GM18526 (cell line): ENCODE measurements around the gene BNIPL.

ENCODE experiments used
- POLR2A ChIP-seq: IDR thresholded peaks from 3 replicates; pipeline ENCODE4 v1.6.1; 2011; ENCODE audit not compliant: insufficient read length; ENCODE audit errors: extremely low read depth

Gene BNIPL

DNA sequence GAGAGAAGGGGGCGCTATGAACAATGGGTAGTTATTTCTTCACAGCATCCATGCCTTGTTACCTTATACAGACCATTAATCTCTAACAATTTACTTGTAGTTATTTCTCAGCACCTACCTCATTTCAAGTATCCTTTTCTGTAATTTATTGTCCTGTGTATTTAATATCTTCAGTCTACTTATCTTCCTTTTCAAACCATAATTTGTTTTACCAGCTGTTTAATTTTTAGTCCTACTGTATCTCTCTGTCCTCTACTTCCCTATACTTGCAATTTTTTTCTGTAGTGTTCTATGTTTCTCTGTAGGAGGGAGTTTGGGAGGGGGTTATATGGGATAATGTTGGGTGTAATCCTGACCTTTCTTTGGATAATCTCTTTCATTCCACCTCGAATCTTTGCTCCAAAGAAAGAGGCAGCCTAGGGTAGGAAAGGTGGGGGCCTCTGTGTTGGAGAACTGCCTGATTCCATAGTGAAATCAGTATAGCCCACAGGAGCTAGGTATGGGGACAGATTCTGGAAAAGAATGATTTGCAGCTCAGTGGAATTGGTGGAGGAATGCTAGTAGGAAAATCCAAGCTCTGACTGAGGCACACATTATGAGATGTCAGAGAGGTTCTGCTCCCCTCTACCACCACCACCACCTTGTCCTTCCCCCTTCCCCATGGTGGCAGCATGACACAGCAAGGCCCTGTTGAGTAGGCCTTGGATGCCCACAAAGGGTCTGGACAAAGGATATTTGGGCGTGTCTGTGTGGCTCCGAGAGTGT, 24.5 kb downstream of the BNIPL start:
- TF ChIP-seq POLR2A, result no peak

DNA sequence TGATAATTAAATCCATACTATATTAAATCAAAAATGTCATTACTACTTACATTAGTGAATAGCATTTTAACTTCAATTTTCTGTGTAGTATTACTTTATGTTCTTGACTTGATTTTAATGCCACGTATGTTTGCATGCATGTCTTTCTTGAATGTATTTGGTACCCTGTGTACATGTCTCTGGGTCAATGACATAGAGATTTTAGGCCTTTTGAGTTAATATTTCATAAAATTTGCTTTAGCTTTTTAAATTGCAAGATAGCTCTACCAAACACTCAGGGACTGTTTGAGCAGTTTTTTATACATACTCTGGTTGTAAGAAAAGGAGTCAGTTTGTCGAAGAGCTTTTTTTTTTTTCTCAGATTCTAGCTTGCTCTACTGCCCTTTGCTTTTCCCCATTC, 25.3 kb downstream of the BNIPL start:
- no peak for TF ChIP-seq POLR2A

DNA sequence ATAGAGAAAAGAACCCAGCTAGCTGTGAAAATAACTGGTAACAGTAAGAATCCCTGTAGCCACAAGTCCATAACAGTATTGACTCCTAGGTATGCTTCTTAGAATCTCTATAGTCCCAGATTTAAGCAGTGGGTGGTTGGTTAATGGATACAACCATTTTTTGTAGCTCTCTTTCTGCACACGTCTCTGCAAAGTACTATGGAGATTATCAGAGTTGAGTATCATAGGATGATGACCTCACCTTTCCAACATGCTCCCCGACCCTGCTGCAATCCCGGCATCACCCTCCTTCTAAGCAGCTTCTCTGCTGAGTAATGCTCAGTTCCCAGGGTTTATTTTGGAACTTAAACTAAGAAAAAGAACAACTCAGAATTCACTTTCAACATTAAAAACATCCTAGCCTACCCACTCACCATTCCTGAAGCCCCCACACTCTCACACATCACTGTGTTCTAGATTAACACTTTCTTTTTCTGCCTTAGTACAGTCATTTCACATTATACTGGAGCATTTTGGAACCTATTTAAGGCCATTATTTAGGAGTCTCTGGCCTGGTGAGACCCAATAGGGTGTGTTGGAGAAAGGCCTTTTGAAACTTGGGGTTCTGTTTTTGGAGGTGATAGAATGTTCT, 26.5 kb downstream of the BNIPL start:
- TF ChIP-seq POLR2A, result no peak

DNA sequence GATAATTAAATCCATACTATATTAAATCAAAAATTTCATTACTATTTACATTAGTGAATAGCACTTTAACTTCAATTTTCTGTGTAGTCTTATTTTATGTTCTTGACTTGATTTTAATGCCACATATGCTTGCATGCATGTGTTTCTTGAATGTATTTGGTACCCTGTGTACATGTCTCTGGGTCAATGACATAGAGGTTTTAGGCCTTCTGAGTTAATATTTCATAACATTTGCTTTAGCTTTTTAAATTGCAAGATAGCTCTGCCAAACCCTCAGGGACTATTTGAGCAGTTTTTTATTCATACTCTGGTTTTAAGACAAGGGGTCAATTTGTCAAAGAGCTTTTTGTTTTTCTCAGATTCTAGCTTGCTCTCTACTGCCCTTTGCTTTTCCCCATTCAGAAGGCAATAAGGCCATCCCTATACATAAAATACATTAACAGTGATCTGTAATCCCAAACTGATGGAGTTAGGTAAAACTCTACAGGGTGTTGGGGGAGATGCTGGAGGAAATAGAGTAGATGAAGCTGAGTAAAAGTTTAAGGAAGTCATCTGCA, 28.8 kb downstream of the BNIPL start:
- no peak for TF ChIP-seq POLR2A

DNA sequence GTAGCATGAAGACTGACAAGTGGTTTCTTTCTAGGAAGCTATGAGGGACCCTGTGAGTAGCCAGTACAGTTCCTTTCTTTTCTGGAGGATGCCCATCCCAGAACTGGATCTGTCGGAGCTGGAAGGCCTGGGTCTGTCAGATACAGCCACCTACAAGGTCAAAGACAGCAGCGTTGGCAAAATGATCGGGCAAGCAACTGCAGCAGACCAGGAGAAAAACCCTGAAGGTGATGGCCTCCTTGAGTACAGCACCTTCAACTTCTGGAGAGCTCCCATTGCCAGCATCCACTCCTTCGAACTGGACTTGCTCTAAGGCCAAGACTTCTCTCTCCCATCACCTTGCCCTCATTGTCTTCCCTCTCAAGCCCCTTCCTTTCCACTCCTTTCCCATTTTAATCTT, 30.8 kb downstream of the BNIPL start:
- TF ChIP-seq POLR2A, result no peak

DNA sequence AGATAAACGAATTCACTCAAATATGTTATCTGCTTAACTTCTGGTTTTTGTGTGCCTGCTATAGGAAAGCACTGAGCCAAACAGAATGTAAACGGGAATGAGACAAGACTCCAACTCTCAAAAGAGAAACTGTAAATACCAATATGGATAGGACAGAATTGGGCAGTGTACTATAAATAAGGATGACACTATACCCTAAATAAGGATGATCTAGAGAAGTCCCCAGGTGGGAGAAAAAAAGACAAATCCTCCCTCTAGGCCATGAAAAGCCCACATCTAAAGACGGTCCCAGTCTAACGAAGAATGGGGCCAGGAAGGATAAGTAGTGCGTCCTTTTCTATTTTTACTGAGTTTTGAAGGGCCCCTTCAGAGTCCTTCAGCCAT, 32.7 kb downstream of the BNIPL start:
- TF ChIP-seq POLR2A, result no peak

DNA sequence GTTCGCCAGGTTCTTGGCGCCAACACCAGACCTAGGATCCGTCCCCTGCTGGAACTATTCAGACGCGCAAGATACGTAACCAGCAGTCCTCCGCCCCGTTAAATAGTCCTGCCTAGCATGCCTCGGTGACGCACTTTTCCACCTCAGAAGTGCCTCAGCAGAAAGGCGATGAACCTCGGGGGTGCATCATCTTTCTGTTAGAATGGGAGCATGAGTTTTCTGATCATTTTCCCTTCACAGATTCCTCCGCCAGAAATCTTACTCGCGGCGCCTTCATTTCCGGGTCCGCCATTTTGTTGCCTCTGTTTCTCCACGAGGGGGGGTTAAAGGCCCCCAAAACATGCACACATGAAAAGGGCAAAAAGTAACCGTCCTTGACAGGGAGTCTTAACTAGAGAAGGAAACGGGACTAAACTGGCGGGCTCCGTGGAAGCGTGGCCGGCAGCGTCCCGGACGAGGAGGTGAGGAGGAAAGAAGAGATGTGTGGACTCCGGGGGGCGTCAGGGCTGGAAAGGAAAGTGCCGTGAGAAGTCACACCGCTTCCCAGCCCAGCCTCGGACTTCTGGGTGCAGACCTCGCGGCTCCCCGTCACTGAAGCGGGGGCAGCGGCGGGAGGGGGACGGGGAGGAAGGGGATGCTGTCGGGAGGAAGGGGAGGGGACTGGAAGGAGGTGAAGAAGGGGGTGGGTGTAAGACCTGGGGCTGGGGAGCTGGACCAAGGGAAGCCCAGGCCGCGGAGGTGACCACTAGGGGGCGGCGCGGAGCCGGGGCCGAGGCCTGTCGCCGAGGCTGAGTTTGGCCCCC, 34.3 kb downstream of the BNIPL start, which contains the start of gene GABPB2:
Gene GABPB2, plus strand, starts transcription at position 288 of the 803 bp plus-strand sequence. CDS start 17,429 bp downstream, outside the sequence.
- TF ChIP-seq POLR2A, result peak; percentile 84

DNA sequence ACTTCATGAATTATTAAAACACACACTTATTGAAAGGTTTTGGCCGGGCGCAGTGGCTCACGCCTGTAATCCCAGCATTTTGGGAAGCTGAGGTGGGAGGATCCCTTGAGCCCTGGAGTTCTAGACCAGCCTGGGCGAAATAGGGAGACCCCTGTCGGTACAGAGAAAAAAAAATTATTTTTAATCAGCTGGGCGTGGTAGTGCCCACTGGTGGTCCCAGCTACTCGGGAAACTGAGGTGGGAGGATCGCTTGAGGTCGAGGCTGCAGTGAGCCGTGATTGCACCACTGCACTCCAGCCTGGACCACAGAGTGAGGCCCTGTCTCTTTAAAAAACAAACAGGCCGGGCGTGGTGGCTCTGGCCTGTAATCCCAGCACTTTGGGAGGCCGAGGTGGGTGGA, 35.8 kb downstream of the BNIPL start:
- no peak for TF ChIP-seq POLR2A

DNA sequence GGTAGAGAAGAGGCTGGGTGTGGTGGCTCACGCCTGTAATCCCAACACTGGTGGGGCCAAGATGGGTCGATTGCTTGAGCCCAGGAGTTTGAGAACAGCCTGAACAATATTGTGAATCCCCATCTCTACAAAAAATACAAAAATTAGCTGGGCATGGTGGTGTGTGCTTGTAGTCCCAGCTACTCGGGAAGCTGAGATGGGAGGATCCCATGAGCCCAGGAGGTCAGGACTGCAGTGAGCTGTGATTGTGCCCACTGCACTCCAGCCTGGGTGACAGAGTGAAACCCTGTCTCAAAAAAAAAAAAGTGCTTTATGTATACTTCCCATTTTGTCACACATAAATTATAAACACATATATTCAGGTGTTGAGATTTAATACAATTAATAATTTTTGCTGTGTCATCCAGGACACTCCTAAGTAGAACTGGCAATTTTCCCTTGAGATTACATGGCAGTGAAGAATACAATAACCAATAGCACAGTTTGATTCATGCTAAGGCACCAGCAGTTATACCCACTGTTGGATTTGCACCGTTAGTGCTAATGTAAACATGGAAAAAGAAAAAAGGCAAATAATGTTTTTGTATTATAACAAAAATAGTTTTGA, 49.7 kb downstream of the BNIPL start:
- TF ChIP-seq POLR2A, result no peak
